ENCODE measurements around the gene GNAT1.
"Not testable (repeated sequence)": the region's sequence is repeated elsewhere in the genome, so short reads cannot be mapped to it uniquely, and the experiment has no call there.

The GNAT1 gene

GRCh38 chr3:50203809-50204803 lies 12.7 kb downstream of the GNAT1 start:
- no peak for DNase-seq

GRCh38 chr3:50204804-50205412 lies 13.5 kb downstream of the GNAT1 start, which contains the start of gene SLC38A3:
Gene SLC38A3, plus strand, starts transcription at chr3:50205271. Its CDS starts 8,929 bp downstream, at chr3:50214200.
- DNase-seq = peak; percentile 39

- DNase-seq = peak; percentile 74
Observed at GRCh38 chr3:50205413-50206276, 14.2 kb downstream of the GNAT1 start.

GRCh38 chr3:50207359-50208042 lies 16.1 kb downstream of the GNAT1 start:
- no peak for DNase-seq

GRCh38 chr3:50208677-50209344 lies 17.4 kb downstream of the GNAT1 start:
- DNase-seq = peak; percentile 70

GRCh38 chr3:50210176-50210509 lies 18.7 kb downstream of the GNAT1 start:
- DNase-seq = no peak

GRCh38 chr3:50210510-50211367 lies 19.3 kb downstream of the GNAT1 start:
- peak; percentile 88 for DNase-seq

GRCh38 chr3:50211368-50211717 lies 19.9 kb downstream of the GNAT1 start:
- not testable (repeated sequence) for DNase-seq

- DNase-seq = no peak
Observed at GRCh38 chr3:50211930-50212329, 20.5 kb downstream of the GNAT1 start.

- no peak for DNase-seq
Observed at GRCh38 chr3:50212502-50212901, 21.1 kb downstream of the GNAT1 start.

GRCh38 chr3:50212971-50213370 lies 21.6 kb downstream of the GNAT1 start:
- no peak for DNase-seq

GRCh38 chr3:50213373-50213772 lies 22.0 kb downstream of the GNAT1 start:
- peak; percentile 43 for DNase-seq

GRCh38 chr3:50214824-50215223 lies 23.4 kb downstream of the GNAT1 start:
- no peak for DNase-seq

- DNase-seq = no peak
Observed at GRCh38 chr3:50215529-50215928, 24.1 kb downstream of the GNAT1 start.

- DNase-seq = no peak
Observed at GRCh38 chr3:50217681-50218080, 26.3 kb downstream of the GNAT1 start.

- DNase-seq = no peak
Observed at GRCh38 chr3:50218448-50218847, 27.0 kb downstream of the GNAT1 start.

GRCh38 chr3:50219285-50219684 lies 27.9 kb downstream of the GNAT1 start:
- DNase-seq = no peak

- no peak for DNase-seq
Observed at GRCh38 chr3:50220109-50220508, 28.7 kb downstream of the GNAT1 start.

- DNase-seq = no peak
Observed at GRCh38 chr3:50221051-50221410, 29.6 kb downstream of the GNAT1 start.

- peak; percentile 9 for DNase-seq
Observed at GRCh38 chr3:50221411-50222168, 30.2 kb downstream of the GNAT1 start.

Data from NCI-H146 (cell line).